Measurements from ENCODE around the gene SMARCAL1. TPM values are rescaled to one million over a fixed set of nuclear protein-coding genes. Genes with fewer than 3 reads are reported as not detected.

Gene SMARCAL1
- total and polyA plus RNA-seq, 2 of the 13 experiments (the other 11 are each of a cell fraction or from before 2014, with no cell fraction given): 12.7 to 21.3 TPM

GRCh38 chr2:216371721-216372702 is 40.3 kb upstream of the SMARCAL1 start, which contains the start of gene MARCHF4 (continued):
- TF ChIP-seq THAP7 (CRISPR knock-in tag; IDR thresholded peaks at IDR 0.05): no peak; the same call in 1 of the 2 replicates
- TF ChIP-seq PAWR (CRISPR knock-in tag; IDR thresholded peaks at IDR 0.05; ENCODE audit: borderline replicate concordance): no peak; the same call in 1 of the 2 replicates
- no peak for TF ChIP-seq BRD4 (CRISPR knock-in tag; IDR thresholded peaks at IDR 0.05)
- no peak for TF ChIP-seq NR2F2 (IDR thresholded peaks at IDR 0.05; ENCODE audit: borderline replicate concordance, low read depth)
- peak; percentile 89 for TF ChIP-seq HDAC2 (CRISPR knock-in tag; IDR thresholded peaks at IDR 0.05)
- TF ChIP-seq ZNF7 (CRISPR knock-in tag; IDR thresholded peaks at IDR 0.05): peak; percentile 49; the same call in 1 of the 2 replicates
- TF ChIP-seq NKX3-1 (CRISPR knock-in tag; IDR thresholded peaks at IDR 0.05): peak; percentile 93
- TF ChIP-seq HNRNPUL1 (IDR thresholded peaks at IDR 0.05; ENCODE audit: low read depth, low read length): no peak
- no peak for TF ChIP-seq AGO1 (IDR thresholded peaks at IDR 0.05; ENCODE audit: low read depth, low read length, poor library complexity, severe bottlenecking)
- peak; percentile 79; the same call in 1 of the 2 replicates for TF ChIP-seq ZSCAN25 (CRISPR knock-in tag; IDR thresholded peaks at IDR 0.05)
- TF ChIP-seq PCBP2 (optimal IDR thresholded peaks at IDR 0.05; ENCODE audit: low read depth, low read length, poor library complexity, severe bottlenecking): no peak
- peak; percentile 64; the same call in 1 of the 2 replicates for TF ChIP-seq SPEN (CRISPR knock-in tag; IDR thresholded peaks at IDR 0.05; ENCODE audit: low read depth)
- TF ChIP-seq ZNF468 (CRISPR knock-in tag; IDR thresholded peaks at IDR 0.05): 0 out of 2 replicates have a peak, but pooled peaks have one; percentile 74
- peak; percentile 71; the same call in 1 of the 2 replicates for TF ChIP-seq ZBTB38 (CRISPR knock-in tag; IDR thresholded peaks at IDR 0.05)
- TF ChIP-seq KMT2A (CRISPR knock-in tag; IDR thresholded peaks at IDR 0.05): no peak
- TF ChIP-seq FOXC1 (CRISPR knock-in tag; IDR thresholded peaks at IDR 0.05; ENCODE audit: borderline replicate concordance): peak; percentile 92; the same call in 1 of the 2 replicates
- TF ChIP-seq PITX1 (CRISPR knock-in tag; IDR thresholded peaks at IDR 0.05): peak; percentile 75
- peak; percentile 61; the same call in 1 of the 2 replicates for TF ChIP-seq THAP9 (CRISPR knock-in tag; IDR thresholded peaks at IDR 0.05; ENCODE audit: borderline replicate concordance)
- TF ChIP-seq ZNF652 (CRISPR knock-in tag; IDR thresholded peaks at IDR 0.05; ENCODE audit: borderline replicate concordance, low read depth): no peak
- TF ChIP-seq ZBTB34 (CRISPR knock-in tag; IDR thresholded peaks at IDR 0.05): no peak
- TF ChIP-seq CBX2 (IDR thresholded peaks at IDR 0.05; ENCODE audit: low read depth, low read length): no peak
- no peak; the same call in 1 of the 2 replicates for TF ChIP-seq CBX2 (CRISPR knock-in tag; IDR thresholded peaks at IDR 0.05; ENCODE audit: low read depth)
- TF ChIP-seq HOXD1 (CRISPR knock-in tag; IDR thresholded peaks at IDR 0.05): peak; percentile 81; the same call in 1 of the 2 replicates
